GM12878 (cell line): ENCODE results near the gene MICALL1. TPM values are rescaled to one million over a fixed set of nuclear protein-coding genes. Genes with fewer than 3 reads are reported as not detected.

ENCODE experiments used
- ATAC-seq: fragments of 200-7000 bp; cut with Tn5 transposase; 3 replicates; pipeline ENCODE4 v1.9.1; 2020; ENCODE audit warnings: mild to moderate bottlenecking, moderate library complexity
- BruUV-seq: library from RNA; stranded (reverse); fragments of 400-500 nt; replicated peaks from 2 replicates; lab custom pipeline; 2021; lab: Mats Ljungman, UMichigan
- CTCF ChIA-PET: fragments of 300-600 bp; sonication (Branson Sonifier 250); formaldehyde crosslinking; extraction: SDS; loops from one replicate; lab custom pipeline; 2021; ENCODE audit warnings: inconsistent platforms; lab: Yijun Ruan, JAX
- POLR2A ChIA-PET: fragments of 350-600 bp; formaldehyde crosslinking; extraction: SDS; loops from one replicate; lab custom pipeline; 2021; ENCODE audit warnings: inconsistent platforms; lab: Charles Lee
- RAD21 ChIA-PET: fragments of 300-600 bp; sonication (Branson Sonifier 250); formaldehyde crosslinking; loops from one replicate; lab custom pipeline; 2023; ENCODE audit warnings: antibody characterized with exemption; ENCODE audit not compliant: unreplicated experiment; lab: Charles Lee
- SMC1A ChIA-PET: fragments of 300-600 bp; sonication (Branson Sonifier 250); formaldehyde crosslinking; loops from one replicate; lab custom pipeline; 2023; ENCODE audit not compliant: unreplicated experiment, uncharacterized antibody; lab: Charles Lee
- DNase-seq: peaks from one replicate; pipeline ENCODE4 v3.0.0-alpha.2; 2011; ENCODE audit warnings: low read depth, low spot score
- FAIRE-seq: peaks from 3 replicates; lab custom pipeline; 2011; peaks lifted over from hg19 to GRCh38; lab: Jason Lieb, UNC
- H2AFZ ChIP-seq: 2 replicates; pipeline ENCODE4 v1.6.0; 2011; ENCODE audit warnings: low read depth, low read length, control low read depth; ENCODE audit not compliant: control insufficient read depth
- H3K27ac ChIP-seq: 2 replicates; pipeline ENCODE4 v1.5.1; 2011; ENCODE audit warnings: control low read depth; ENCODE audit not compliant: control insufficient read depth, insufficient read depth
- H3K27me3 ChIP-seq, 2 experiments: replicated peaks in 1 of 2; 2 replicates each; pipeline versions ENCODE4 v1.6.0 to v1.6.1; 2011; ENCODE audit warnings: low read length in 1 of 2; ENCODE audit not compliant: control insufficient read depth in 2 of 2, insufficient read depth in 2 of 2
- H3K36me3 ChIP-seq, 2 experiments: 2 replicates each; pipeline ENCODE4 v1.5.1; 2011; ENCODE audit warnings: low read length in 1 of 2; ENCODE audit not compliant: control insufficient read depth in 2 of 2, insufficient read depth in 2 of 2
- H3K4me1 ChIP-seq: 2 replicates; pipeline ENCODE4 v1.6.1; 2011; ENCODE audit warnings: mild to moderate bottlenecking, low read length, moderate library complexity, mixed read lengths; ENCODE audit not compliant: control insufficient read depth, insufficient read depth
- H3K4me2 ChIP-seq: 2 replicates; pipeline ENCODE4 v1.6.0; 2011; ENCODE audit warnings: control low read depth; ENCODE audit not compliant: control insufficient read depth, insufficient read depth
- H3K4me3 ChIP-seq: fragments of 200-600 bp; sonication (generic); 2 replicates; pipeline ENCODE4 v1.5.1; 2016
- H3K79me2 ChIP-seq: 2 replicates; pipeline ENCODE4 v1.6.0; 2011; ENCODE audit warnings: low read length; ENCODE audit not compliant: control insufficient read depth, insufficient read depth
- H3K9ac ChIP-seq: 2 replicates; pipeline ENCODE4 v1.8.0; 2011; ENCODE audit warnings: low read length, control low read depth, mixed read lengths; ENCODE audit not compliant: control insufficient read depth, insufficient read depth
- H3K9me3 ChIP-seq: replicated peaks from 3 replicates; pipeline ENCODE4 v1.5.1; 2011; ENCODE audit warnings: mild to moderate bottlenecking, low read length; ENCODE audit not compliant: control insufficient read depth, insufficient read depth
- H4K20me1 ChIP-seq: 2 replicates; pipeline ENCODE4 v1.6.0; 2011; ENCODE audit not compliant: control insufficient read depth, insufficient read depth
- EGR1 ChIP-seq, 2 experiments: IDR thresholded peaks; 1 replicate in 1 of 2; 2 replicates in 1 of 2; pipeline ENCODE4 v1.6.1; 2011 to 2012; ENCODE audit warnings: low read depth in 2 of 2, low read length in 2 of 2, borderline replicate concordance in 1 of 2, mild to moderate bottlenecking in 1 of 2, moderate library complexity in 1 of 2
- FOXM1 ChIP-seq: IDR thresholded peaks from 2 replicates; pipeline ENCODE4 v1.6.1; 2012; ENCODE audit warnings: low read depth, mild to moderate bottlenecking, inconsistent platforms, low read length, moderate library complexity
- IKZF2 ChIP-seq, 2 experiments: fragments of 450-650 bp; IDR thresholded peaks; 2 replicates each; pipeline ENCODE4 v1.6.1; 2017; ENCODE audit warnings: mild to moderate bottlenecking in 2 of 2, moderate library complexity in 2 of 2
- PAX5 ChIP-seq: IDR thresholded peaks from 2 replicates; pipeline ENCODE4 v1.6.1; 2011; ENCODE audit warnings: low read depth, low read length, borderline replicate concordance
- ZNF274 ChIP-seq: IDR thresholded peaks from one replicate; pipeline ENCODE4 v1.8.0; 2011; ENCODE audit not compliant: insufficient read length, insufficient read depth
- WGBS: methylation state at CpG from one replicate; pipeline ENCODE4 v1.1.6; 2016; ENCODE audit warnings: low lambda C conversion rate; ENCODE audit not compliant: insufficient replicate concordance, insufficient coverage; ENCODE audit errors: missing lambda C conversion rate; 5-methylcytosine and 5-hydroxymethylcytosine counted together
- in situ Hi-C: fragments of 300-500 bp; cut with MboI; formaldehyde crosslinking; loops from 9 replicates; pipeline ENCODE4 v1.14.3; 2018; ENCODE audit warnings: mixed read lengths
- intact Hi-C: fragments of 100-400 bp; cut with micrococcal nuclease; formaldehyde crosslinking; loops from one replicate; pipeline ENCODE4 v1.14.2; 2022; ENCODE audit not compliant: unreplicated experiment
- polyA plus RNA-seq, 11 experiments: library from polyadenylated mRNA; depleted of rRNA in 4 of 11; unstranded in 6 of 11; stranded (reverse) in 5 of 11; fragments of >200 nt; fragmentation: Nextera tagmentation in 4 of 11; fragmentation: Illumina TruSeq in 1 of 11; extraction: Ambion mirVana in 4 of 11; extraction: Trizol in 1 of 11; gene quantifications; 1 replicate in 1 of 11; 2 replicates in 10 of 11; pipeline versions ENCODE4 v1.2.1 to v1.2.3, GENCODE V29; 2011 to 2016; ENCODE audit warnings: inconsistent platforms in 2 of 11, missing spikeins in 2 of 11, low read depth in 1 of 11
- total RNA-seq, 4 experiments: library from RNA; depleted of rRNA in 3 of 4; stranded (reverse); fragments of >200 nt in 3 of 4; fragmentation: Illumina TruSeq in 1 of 4; extraction: Trizol in 1 of 4; gene quantifications; 2 replicates each; pipeline versions ENCODE4 v1.2.1 to v1.2.3, GENCODE V29; 2013 to 2021
- TF ChIP-seq, protein P1 (sequence below): IDR thresholded peaks from 2 replicates; pipeline ENCODE4 v1.6.1; 2012; ENCODE audit warnings: mild to moderate bottlenecking, low read depth, low read length
- TF ChIP-seq, protein P2 (sequence below): IDR thresholded peaks from 2 replicates; pipeline ENCODE4 v1.6.1; 2011; ENCODE audit warnings: borderline replicate concordance, low read depth, mild to moderate bottlenecking, moderate library complexity, mixed read lengths, low read length; ENCODE audit not compliant: insufficient read depth; ENCODE audit errors: extremely low read length
- TF ChIP-seq, protein P3 (sequence below): fragments of 450-650 bp; conservative IDR thresholded peaks from 2 replicates; pipeline ENCODE4 v1.6.1; 2017; ENCODE audit warnings: mild to moderate bottlenecking, moderate library complexity
- TF ChIP-seq, protein P4 (sequence below): fragments of 450-650 bp; IDR thresholded peaks from 2 replicates; pipeline ENCODE4 v1.6.1; 2017; ENCODE audit warnings: mild to moderate bottlenecking, low read depth, inconsistent platforms; ENCODE audit not compliant: poor library complexity, severe bottlenecking

MICALL1 gene
- total and polyA plus RNA-seq, 10 of the 15 experiments (the other 5 are each of a cell fraction or from before 2014, with no cell fraction given) = 0.72 to 30.7 (median 7.8) TPM

GRCh38 chr22:37973271-37974170 is 67.4 kb downstream of the MICALL1 start (continued):
- TF ChIP-seq, protein P1, sequence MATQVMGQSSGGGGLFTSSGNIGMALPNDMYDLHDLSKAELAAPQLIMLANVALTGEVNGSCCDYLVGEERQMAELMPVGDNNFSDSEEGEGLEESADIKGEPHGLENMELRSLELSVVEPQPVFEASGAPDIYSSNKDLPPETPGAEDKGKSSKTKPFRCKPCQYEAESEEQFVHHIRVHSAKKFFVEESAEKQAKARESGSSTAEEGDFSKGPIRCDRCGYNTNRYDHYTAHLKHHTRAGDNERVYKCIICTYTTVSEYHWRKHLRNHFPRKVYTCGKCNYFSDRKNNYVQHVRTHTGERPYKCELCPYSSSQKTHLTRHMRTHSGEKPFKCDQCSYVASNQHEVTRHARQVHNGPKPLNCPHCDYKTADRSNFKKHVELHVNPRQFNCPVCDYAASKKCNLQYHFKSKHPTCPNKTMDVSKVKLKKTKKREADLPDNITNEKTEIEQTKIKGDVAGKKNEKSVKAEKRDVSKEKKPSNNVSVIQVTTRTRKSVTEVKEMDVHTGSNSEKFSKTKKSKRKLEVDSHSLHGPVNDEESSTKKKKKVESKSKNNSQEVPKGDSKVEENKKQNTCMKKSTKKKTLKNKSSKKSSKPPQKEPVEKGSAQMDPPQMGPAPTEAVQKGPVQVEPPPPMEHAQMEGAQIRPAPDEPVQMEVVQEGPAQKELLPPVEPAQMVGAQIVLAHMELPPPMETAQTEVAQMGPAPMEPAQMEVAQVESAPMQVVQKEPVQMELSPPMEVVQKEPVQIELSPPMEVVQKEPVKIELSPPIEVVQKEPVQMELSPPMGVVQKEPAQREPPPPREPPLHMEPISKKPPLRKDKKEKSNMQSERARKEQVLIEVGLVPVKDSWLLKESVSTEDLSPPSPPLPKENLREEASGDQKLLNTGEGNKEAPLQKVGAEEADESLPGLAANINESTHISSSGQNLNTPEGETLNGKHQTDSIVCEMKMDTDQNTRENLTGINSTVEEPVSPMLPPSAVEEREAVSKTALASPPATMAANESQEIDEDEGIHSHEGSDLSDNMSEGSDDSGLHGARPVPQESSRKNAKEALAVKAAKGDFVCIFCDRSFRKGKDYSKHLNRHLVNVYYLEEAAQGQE = no peak
- TF ChIP-seq IKZF2 (IDR thresholded peaks at IDR 0.05) = no peak

GRCh38 chr22:37975153-37975552 is 69.1 kb downstream of the MICALL1 start:
- ChIA-PET SMC1A (no interaction called here), RAD21 (no interaction called here), POLR2A (interaction anchor here (1.0 kb wide), 1 partner anchor 21 kb away, joined by 4 read pairs; no protein-coding TSS in a partner anchor), CTCF (interaction anchor here (0.9 kb wide), 1 partner anchor 10 kb away, joined by 3 read pairs; no protein-coding TSS in a partner anchor)
- ATAC-seq (no peak), FAIRE-seq (no peak), DNase-seq (no peak)
- in situ Hi-C loops = no loop called here
- intact Hi-C loops = no loop called here
- no peaks in the 10 kb centered on the region for H4K20me1 ChIP-seq
- H3K4me3 ChIP-seq = no peak overlapping the region
- H3K36me3 ChIP-seq = no peaks in the 10 kb centered on the region
- no peak overlapping the region for H3K4me2 ChIP-seq
- H3K9me3 ChIP-seq = no peaks in the 10 kb centered on the region
- no peaks in the 10 kb centered on the region for H3K4me1 ChIP-seq
- no peak overlapping the region for H3K27ac ChIP-seq
- no peaks in the 10 kb centered on the region for H3K79me2 ChIP-seq
- 53% methylated on average over 2 of the region's 2 CpGs for WGBS
- no peak overlapping the region for H3K9ac ChIP-seq
- H3K27me3 ChIP-seq = no peaks in the 10 kb centered on the region
- BruUV-seq = no TSS peak
- H2AFZ ChIP-seq = no peak overlapping the region
- TF ChIP-seq PAX5 (no peak), ZNF274 (no peak), FOXM1 (no peak), EGR1 (IDR thresholded peaks at IDR 0.05; ENCODE audit: borderline replicate concordance in 1 of 2, low read depth in 2 of 2, low read length in 2 of 2) (no peak)
- TF ChIP-seq, protein P2, sequence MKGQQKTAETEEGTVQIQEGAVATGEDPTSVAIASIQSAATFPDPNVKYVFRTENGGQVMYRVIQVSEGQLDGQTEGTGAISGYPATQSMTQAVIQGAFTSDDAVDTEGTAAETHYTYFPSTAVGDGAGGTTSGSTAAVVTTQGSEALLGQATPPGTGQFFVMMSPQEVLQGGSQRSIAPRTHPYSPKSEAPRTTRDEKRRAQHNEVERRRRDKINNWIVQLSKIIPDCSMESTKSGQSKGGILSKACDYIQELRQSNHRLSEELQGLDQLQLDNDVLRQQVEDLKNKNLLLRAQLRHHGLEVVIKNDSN = no peak
- TF ChIP-seq, protein P3, sequence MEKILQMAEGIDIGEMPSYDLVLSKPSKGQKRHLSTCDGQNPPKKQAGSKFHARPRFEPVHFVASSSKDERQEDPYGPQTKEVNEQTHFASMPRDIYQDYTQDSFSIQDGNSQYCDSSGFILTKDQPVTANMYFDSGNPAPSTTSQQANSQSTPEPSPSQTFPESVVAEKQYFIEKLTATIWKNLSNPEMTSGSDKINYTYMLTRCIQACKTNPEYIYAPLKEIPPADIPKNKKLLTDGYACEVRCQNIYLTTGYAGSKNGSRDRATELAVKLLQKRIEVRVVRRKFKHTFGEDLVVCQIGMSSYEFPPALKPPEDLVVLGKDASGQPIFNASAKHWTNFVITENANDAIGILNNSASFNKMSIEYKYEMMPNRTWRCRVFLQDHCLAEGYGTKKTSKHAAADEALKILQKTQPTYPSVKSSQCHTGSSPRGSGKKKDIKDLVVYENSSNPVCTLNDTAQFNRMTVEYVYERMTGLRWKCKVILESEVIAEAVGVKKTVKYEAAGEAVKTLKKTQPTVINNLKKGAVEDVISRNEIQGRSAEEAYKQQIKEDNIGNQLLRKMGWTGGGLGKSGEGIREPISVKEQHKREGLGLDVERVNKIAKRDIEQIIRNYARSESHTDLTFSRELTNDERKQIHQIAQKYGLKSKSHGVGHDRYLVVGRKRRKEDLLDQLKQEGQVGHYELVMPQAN = no peak
- TF ChIP-seq, protein P4, sequence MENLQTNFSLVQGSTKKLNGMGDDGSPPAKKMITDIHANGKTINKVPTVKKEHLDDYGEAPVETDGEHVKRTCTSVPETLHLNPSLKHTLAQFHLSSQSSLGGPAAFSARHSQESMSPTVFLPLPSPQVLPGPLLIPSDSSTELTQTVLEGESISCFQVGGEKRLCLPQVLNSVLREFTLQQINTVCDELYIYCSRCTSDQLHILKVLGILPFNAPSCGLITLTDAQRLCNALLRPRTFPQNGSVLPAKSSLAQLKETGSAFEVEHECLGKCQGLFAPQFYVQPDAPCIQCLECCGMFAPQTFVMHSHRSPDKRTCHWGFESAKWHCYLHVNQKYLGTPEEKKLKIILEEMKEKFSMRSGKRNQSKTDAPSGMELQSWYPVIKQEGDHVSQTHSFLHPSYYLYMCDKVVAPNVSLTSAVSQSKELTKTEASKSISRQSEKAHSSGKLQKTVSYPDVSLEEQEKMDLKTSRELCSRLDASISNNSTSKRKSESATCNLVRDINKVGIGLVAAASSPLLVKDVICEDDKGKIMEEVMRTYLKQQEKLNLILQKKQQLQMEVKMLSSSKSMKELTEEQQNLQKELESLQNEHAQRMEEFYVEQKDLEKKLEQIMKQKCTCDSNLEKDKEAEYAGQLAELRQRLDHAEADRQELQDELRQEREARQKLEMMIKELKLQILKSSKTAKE = no peak
